ENCODE data around the gene CWC27. TPM values are rescaled to one million over a fixed set of nuclear protein-coding genes. Genes with fewer than 3 reads are reported as not detected.

Gene CWC27
- total RNA-seq, 4 donors from 2014 or later, result 12.3 to 21.2 (median 13.4) TPM

GRCh38 chr5:64759960-64760660, 8.6 kb upstream of the CWC27 start:
- no peak for DNase-seq (ENCODE audit: extremely low spot score)
- intact Hi-C loops (cut with DNase I), result no loop called here
- peaks cover 0 to 28% (median 6%) of the 10 kb centered on the region in 4 donors for H3K36me3 ChIP-seq
- no peaks in the 10 kb centered on the region for H3K27me3 ChIP-seq
- peaks cover 0 to 25% (median 14%) of the 10 kb centered on the region in 4 donors for H3K4me1 ChIP-seq
- 79% methylated on average over 4 of the region's 4 CpGs for WGBS
- no peak overlapping the region for H3K4me3 ChIP-seq
- H3K9me3 ChIP-seq, result no peaks in the 10 kb centered on the region
- TF ChIP-seq POLR2A (IDR thresholded peaks at IDR 0.05; ENCODE audit: low read depth), result no peak
- no peak for TF ChIP-seq POLR2AphosphoS5 (IDR thresholded peaks at IDR 0.05)
- TF ChIP-seq EP300 (IDR thresholded peaks at IDR 0.05), result no peak
- TF ChIP-seq CTCF (IDR thresholded peaks at IDR 0.05), result no peak
- H3K27ac ChIP-seq (replicated peaks in 1 of 4), result no peak overlapping the region

- DNase-seq (ENCODE audit: extremely low spot score), result no peak
- no peak overlapping the region for H3K4me3 ChIP-seq
- H3K9me3 ChIP-seq, result no peaks in the 10 kb centered on the region
- 84% methylated on average over 4 of the region's 4 CpGs for whole genome bisulfite sequencing
- H3K27ac ChIP-seq (replicated peaks in 1 of 4), result no peak overlapping the region
- no peaks in the 10 kb centered on the region for H3K27me3 ChIP-seq
- intact Hi-C loops (cut with DNase I), result no loop called here
- TF ChIP-seq POLR2AphosphoS5 (IDR thresholded peaks at IDR 0.05), result no peak
- no peak for TF ChIP-seq EP300 (IDR thresholded peaks at IDR 0.05)
- TF ChIP-seq POLR2A (IDR thresholded peaks at IDR 0.05; ENCODE audit: low read depth), result no peak
- no peak for TF ChIP-seq CTCF (IDR thresholded peaks at IDR 0.05)
- H3K4me1 ChIP-seq, result peaks cover 22 to 45% (median 29%) of the 10 kb centered on the region in 4 donors
- peaks cover 0 to 28% (median 6%) of the 10 kb centered on the region in 4 donors for H3K36me3 ChIP-seq
These were observed 4.7 kb upstream of the CWC27 start for GRCh38 chr5:64763948-64764503.

- no peak overlapping the region for H3K4me3 ChIP-seq
- no peaks in the 10 kb centered on the region for H3K9me3 ChIP-seq
- DNase-seq (ENCODE audit: extremely low spot score), result no peak
- WGBS, result 100% methylated on average over 2 of the region's 2 CpGs
- no peak for TF ChIP-seq EP300 (IDR thresholded peaks at IDR 0.05)
- no peak for TF ChIP-seq CTCF (IDR thresholded peaks at IDR 0.05)
- no peak for TF ChIP-seq POLR2AphosphoS5 (IDR thresholded peaks at IDR 0.05)
- TF ChIP-seq POLR2A (IDR thresholded peaks at IDR 0.05; ENCODE audit: low read depth), result no peak
- peaks cover 0 to 28% (median 6%) of the 10 kb centered on the region in 4 donors for H3K36me3 ChIP-seq
- H3K4me1 ChIP-seq, result peaks cover 28 to 54% (median 43%) of the 10 kb centered on the region in 4 donors
- intact Hi-C loops (cut with DNase I), result no loop called here
- no peaks in the 10 kb centered on the region for H3K27me3 ChIP-seq
- no peak overlapping the region for H3K27ac ChIP-seq (replicated peaks in 1 of 4)
These were observed 2.8 kb upstream of the CWC27 start for GRCh38 chr5:64765804-64766504.

- H3K36me3 ChIP-seq, result peaks cover 0 to 21% (median 6%) of the 10 kb centered on the region in 4 donors
- no peak overlapping the region for H3K27ac ChIP-seq (replicated peaks in 1 of 4)
- TF ChIP-seq POLR2A (IDR thresholded peaks at IDR 0.05; ENCODE audit: low read depth), result no peak
- no peak for TF ChIP-seq EP300 (IDR thresholded peaks at IDR 0.05)
- TF ChIP-seq POLR2AphosphoS5 (IDR thresholded peaks at IDR 0.05), result no peak
- no peak for TF ChIP-seq CTCF (IDR thresholded peaks at IDR 0.05)
- H3K4me3 ChIP-seq, result peak overlapping the region; percentile 65 to 89 (median 85)
- H3K9me3 ChIP-seq, result no peaks in the 10 kb centered on the region
- H3K27me3 ChIP-seq, result no peaks in the 10 kb centered on the region
- 84% methylated on average over 2 of the region's 2 CpGs for WGBS
- peaks cover 28 to 55% (median 47%) of the 10 kb centered on the region in 4 donors for H3K4me1 ChIP-seq
- DNase-seq (ENCODE audit: extremely low spot score), result no peak
- intact Hi-C loops (cut with DNase I), result no loop called here
These were observed 1.8 kb upstream of the CWC27 start for GRCh38 chr5:64766941-64767340.

All from esophagus muscularis mucosa (tissue), 4 donors.